HepG2 (cell line): ENCODE measurements around the gene DIAPH3. TPM values are rescaled to one million over a fixed set of nuclear protein-coding genes. Genes with fewer than 3 reads are reported as not detected.

Source experiments
- FOXC1 ChIP-seq: sonication (generic); formaldehyde crosslinking; IDR thresholded peaks from 2 replicates; pipeline ENCODE4 v1.8.0; 2022; ENCODE audit warnings: mild to moderate bottlenecking, missing genetic modification reagents, borderline replicate concordance
- GPBP1L1 ChIP-seq: sonication (generic); formaldehyde crosslinking; IDR thresholded peaks from 2 replicates; pipeline ENCODE4 v1.5.0; 2020; ENCODE audit warnings: mild to moderate bottlenecking, missing genetic modification reagents
- GZF1 ChIP-seq: sonication (generic); formaldehyde crosslinking; IDR thresholded peaks from 2 replicates; pipeline ENCODE4 v1.5.1; 2020; ENCODE audit warnings: mild to moderate bottlenecking, missing genetic modification reagents
- JUNB ChIP-seq: sonication (generic); formaldehyde crosslinking; IDR thresholded peaks from 2 replicates; pipeline ENCODE4 v1.8.0; 2022; ENCODE audit warnings: missing genetic modification reagents, mild to moderate bottlenecking, borderline replicate concordance
- KAT7 ChIP-seq: IDR thresholded peaks from 2 replicates; pipeline ENCODE4 v1.6.1; 2018; ENCODE audit warnings: borderline replicate concordance, missing compliant biosample characterization
- KMT2A ChIP-seq: sonication (generic); formaldehyde crosslinking; IDR thresholded peaks from 2 replicates; pipeline ENCODE4 v1.4.0; 2020; ENCODE audit warnings: missing genetic modification reagents
- MTA1 ChIP-seq: sonication (generic); formaldehyde crosslinking; IDR thresholded peaks from 2 replicates; pipeline ENCODE4 v1.4.0; 2020; ENCODE audit warnings: missing genetic modification reagents, mild to moderate bottlenecking, borderline replicate concordance
- MTF1 ChIP-seq: sonication (generic); formaldehyde crosslinking; IDR thresholded peaks from 2 replicates; pipeline ENCODE4 v1.5.0; 2020; ENCODE audit warnings: missing genetic modification reagents
- NFE2L1 ChIP-seq: sonication (generic); formaldehyde crosslinking; IDR thresholded peaks from 2 replicates; pipeline ENCODE4 v1.4.0; 2020; ENCODE audit warnings: missing genetic modification reagents, mild to moderate bottlenecking, borderline replicate concordance
- NFKBIZ ChIP-seq: IDR thresholded peaks from 2 replicates; pipeline ENCODE4 v1.6.1; 2018; ENCODE audit warnings: missing genetic modification reagents, missing compliant biosample characterization
- PHF20 ChIP-seq: sonication (generic); formaldehyde crosslinking; IDR thresholded peaks from 2 replicates; pipeline ENCODE4 v1.5.0; 2020; ENCODE audit warnings: mild to moderate bottlenecking, missing genetic modification reagents
- PRPF4 ChIP-seq: fragments of 200-400 bp; formaldehyde crosslinking; IDR thresholded peaks from 2 replicates; pipeline ENCODE4 v1.6.1; 2016; ENCODE audit warnings: low read length, low read depth; ENCODE audit not compliant: poor library complexity, severe bottlenecking
- RNF2 ChIP-seq: fragments of 450-650 bp; conservative IDR thresholded peaks from 2 replicates; pipeline ENCODE4 v1.6.1; 2016; ENCODE audit warnings: low read depth
- SMYD3 ChIP-seq: sonication (generic); formaldehyde crosslinking; IDR thresholded peaks from 2 replicates; pipeline ENCODE4 v1.8.1; 2023; ENCODE audit warnings: mild to moderate bottlenecking, missing genetic modification reagents
- SNRNP70 ChIP-seq: fragments of 200-400 bp; formaldehyde crosslinking; IDR thresholded peaks from 2 replicates; pipeline ENCODE4 v1.6.1; 2017; ENCODE audit warnings: mild to moderate bottlenecking, low read depth, low read length, moderate library complexity
- SRSF1 ChIP-seq: fragments of 200-400 bp; formaldehyde crosslinking; optimal IDR thresholded peaks from 2 replicates; pipeline ENCODE3; 2017; ENCODE audit warnings: mild to moderate bottlenecking, low read depth, low read length, moderate library complexity
- TAF15 ChIP-seq: fragments of 200-400 bp; formaldehyde crosslinking; IDR thresholded peaks from one replicate; pipeline ENCODE4 v1.6.1; 2018; ENCODE audit warnings: mild to moderate bottlenecking, low read depth, low read length; ENCODE audit not compliant: poor library complexity, severe bottlenecking
- TSC22D2 ChIP-seq: sonication (generic); formaldehyde crosslinking; IDR thresholded peaks from 2 replicates; pipeline ENCODE4 v1.5.1; 2020; ENCODE audit warnings: missing genetic modification reagents, mild to moderate bottlenecking, borderline replicate concordance
- ZBTB26 ChIP-seq: IDR thresholded peaks from 2 replicates; pipeline ENCODE4 v1.6.1; 2016; ENCODE audit warnings: missing compliant biosample characterization, missing genetic modification reagents, borderline replicate concordance
- ZFP82 ChIP-seq: sonication (generic); formaldehyde crosslinking; IDR thresholded peaks from 2 replicates; pipeline ENCODE4 v1.5.1; 2020; ENCODE audit warnings: mild to moderate bottlenecking, missing genetic modification reagents, borderline replicate concordance
- ZNF124 ChIP-seq: sonication (generic); formaldehyde crosslinking; IDR thresholded peaks from 2 replicates; pipeline ENCODE4 v1.4.0; 2020; ENCODE audit warnings: missing genetic modification reagents
- ZNF317 ChIP-seq: sonication (generic); formaldehyde crosslinking; IDR thresholded peaks from 2 replicates; pipeline ENCODE4 v1.5.0; 2020; ENCODE audit warnings: mild to moderate bottlenecking, missing genetic modification reagents
- ZNF597 ChIP-seq: sonication (generic); formaldehyde crosslinking; IDR thresholded peaks from 2 replicates; pipeline ENCODE4 v1.5.0; 2020; ENCODE audit warnings: missing genetic modification reagents
- ZNF629 ChIP-seq: sonication (generic); formaldehyde crosslinking; conservative IDR thresholded peaks from 2 replicates; pipeline ENCODE4 v1.5.0; 2020; ENCODE audit warnings: missing genetic modification reagents
- ZNF691 ChIP-seq: sonication (generic); formaldehyde crosslinking; IDR thresholded peaks from 2 replicates; pipeline ENCODE4 v1.4.0; 2020; ENCODE audit warnings: missing genetic modification reagents, low read depth, mild to moderate bottlenecking, borderline replicate concordance
- ZNF724P ChIP-seq: sonication (generic); formaldehyde crosslinking; IDR thresholded peaks from 2 replicates; pipeline ENCODE4 v1.8.0; 2022; ENCODE audit warnings: missing genetic modification reagents, borderline replicate concordance
- ZSCAN25 ChIP-seq: sonication (generic); formaldehyde crosslinking; IDR thresholded peaks from 2 replicates; pipeline ENCODE4 v1.8.0; 2022; ENCODE audit warnings: mild to moderate bottlenecking, missing genetic modification reagents
- polyA plus RNA-seq, 8 experiments: library from polyadenylated mRNA; depleted of rRNA in 3 of 8; stranded (reverse) in 7 of 8; unstranded in 1 of 8; fragments of >200 nt; fragmentation: Illumina TruSeq in 4 of 8; extraction: Trizol in 4 of 8; gene quantifications; 2 replicates each; pipeline versions ENCODE4 v1.2.1 to v1.2.3, GENCODE V29; 2011 to 2016; ENCODE audit warnings: low read depth in 4 of 8, missing spikeins in 1 of 8, mixed read lengths in 1 of 8; ENCODE audit not compliant: insufficient read depth in 1 of 8
- total RNA-seq, 5 experiments: library from RNA; depleted of rRNA; stranded (reverse); fragments of >200 nt; fragmentation: Illumina TruSeq; extraction: Trizol; gene quantifications; 2 replicates each; pipeline ENCODE4 v1.2.3, GENCODE V29; 2016; ENCODE audit warnings: low read depth in 1 of 5

Gene DIAPH3
- total and polyA plus RNA-seq, 2 of the 13 experiments (the other 11 are each of a cell fraction or from before 2014, with no cell fraction given) = 4.0 to 9.3 TPM

- TF ChIP-seq SNRNP70 (no peak), SMYD3 (CRISPR knock-in tag) (peak; percentile 55; the same call in 1 of the 2 replicates), ZFP82 (CRISPR knock-in tag) (no peak), TSC22D2 (peak; percentile 25; the same call in 1 of the 2 replicates), ZNF724P (peak; percentile 94), ZNF124 (CRISPR knock-in tag) (no peak), GPBP1L1 (CRISPR knock-in tag) (no peak), FOXC1 (no peak), TAF15 (peak; percentile 60), ZNF597 (CRISPR knock-in tag) (no peak), ZNF629 (CRISPR knock-in tag) (no peak), KMT2A (peak; percentile 94), SRSF1 (peak; percentile 75), JUNB (peak; percentile 69; the same call in 1 of the 2 replicates), PRPF4 (no peak), PHF20 (peak; percentile 91), MTA1 (CRISPR knock-in tag) (no peak), RNF2 (no peak), ZNF317 (no peak), NFE2L1 (CRISPR knock-in tag) (no peak), ZNF691 (CRISPR knock-in tag) (peak; percentile 32; the same call in 1 of the 2 replicates), ZSCAN25 (CRISPR knock-in tag) (no peak), NFKBIZ (CRISPR knock-in tag) (no peak), KAT7 (peak; percentile 75), MTF1 (no peak), GZF1 (CRISPR knock-in tag) (no peak), ZBTB26 (CRISPR knock-in tag) (no peak; the same call in 1 of the 2 replicates)
Measured at GRCh38 chr13:60163478-60164233, at the start of gene DIAPH3 (continued).
